OCI-LY7 (cell line): ENCODE measurements around the gene ETFBKMT. TPM values are rescaled to one million over a fixed set of nuclear protein-coding genes. Genes with fewer than 3 reads are reported as not detected.

ENCODE experiments used
- Bru-seq: library from RNA; stranded (reverse); fragments of 400-500 nt; gene quantifications from one replicate; lab custom pipeline; 2021; lab: Mats Ljungman, UMichigan
- BruChase-seq, 2 experiments: library from RNA; stranded (reverse); fragments of 400-500 nt; gene quantifications; one replicate each; lab custom pipeline; 2021; lab: Mats Ljungman, UMichigan
- BruUV-seq: library from RNA; stranded (reverse); fragments of 400-500 nt; replicated peaks from 2 replicates; lab custom pipeline; 2021; lab: Mats Ljungman, UMichigan
- CTCF ChIA-PET: fragments of 300-600 bp; sonication (Branson Sonifier 250); formaldehyde crosslinking; loops from one replicate; lab custom pipeline; 2022; ENCODE audit warnings: antibody characterized with exemption; ENCODE audit not compliant: unreplicated experiment; lab: Charles Lee
- POLR2A ChIA-PET: fragments of 300-600 bp; sonication (Branson Sonifier 250); formaldehyde crosslinking; loops from one replicate; lab custom pipeline; 2022; ENCODE audit warnings: antibody characterized with exemption; lab: Charles Lee
- DNase-seq: peaks from one replicate; pipeline ENCODE4 v3.0.0-alpha.2; 2015; ENCODE audit warnings: low spot score
- H2AFZ ChIP-seq: fragments of 200-600 bp; sonication (generic), shearing (Covaris generic); 2 replicates; pipeline ENCODE4 v1.6.1; 2014; ENCODE audit warnings: mild to moderate bottlenecking, antibody characterized with exemption, low read length, moderate library complexity
- H3K27ac ChIP-seq: fragments of 200-600 bp; sonication (generic); 2 replicates; pipeline ENCODE4 v1.5.1; 2014; ENCODE audit warnings: mixed run types, low read depth, mild to moderate bottlenecking, moderate library complexity, low read length, inconsistent platforms; ENCODE audit not compliant: poor library complexity, severe bottlenecking
- H3K36me3 ChIP-seq: fragments of 200-600 bp; sonication (generic); 2 replicates; pipeline ENCODE4 v1.6.1; 2014; ENCODE audit warnings: mild to moderate bottlenecking, antibody characterized with exemption, low read length, moderate library complexity, mixed read lengths; ENCODE audit not compliant: insufficient read depth
- H3K4me1 ChIP-seq: fragments of 200-600 bp; sonication (generic); 2 replicates; pipeline ENCODE4 v1.5.1; 2014; ENCODE audit warnings: mild to moderate bottlenecking, low read length; ENCODE audit not compliant: insufficient read depth, poor library complexity, severe bottlenecking
- H3K4me2 ChIP-seq: fragments of 200-600 bp; sonication (generic); 2 replicates; pipeline ENCODE4 v1.6.1; 2014; ENCODE audit warnings: mild to moderate bottlenecking, low read length
- H3K4me3 ChIP-seq: fragments of 200-600 bp; sonication (generic); 2 replicates; pipeline ENCODE4 v1.5.1; 2014; ENCODE audit warnings: mild to moderate bottlenecking, low read depth, low read length; ENCODE audit not compliant: poor library complexity, severe bottlenecking
- H3K79me2 ChIP-seq: fragments of 200-600 bp; sonication (generic); 2 replicates; pipeline ENCODE4 v1.6.1; 2016; ENCODE audit warnings: low read depth, mild to moderate bottlenecking, low read length, moderate library complexity, mixed read lengths; ENCODE audit not compliant: insufficient read depth
- H3K9me2 ChIP-seq: fragments of 200-600 bp; sonication (generic); 2 replicates; pipeline ENCODE4 v1.6.1; 2016; ENCODE audit warnings: mild to moderate bottlenecking, low read length, mixed read lengths; ENCODE audit not compliant: insufficient read depth
- H3K9me3 ChIP-seq: fragments of 200-600 bp; sonication (generic); 2 replicates; pipeline ENCODE4 v1.6.1; 2014; ENCODE audit warnings: mild to moderate bottlenecking, mixed run types, low read length, mixed read lengths
- H4K20me1 ChIP-seq: fragments of 200-600 bp; sonication (generic); 2 replicates; pipeline ENCODE4 v1.6.1; 2014; ENCODE audit warnings: mild to moderate bottlenecking, antibody characterized with exemption, low read length, moderate library complexity, mixed read lengths; ENCODE audit not compliant: insufficient read depth
- EZH2phosphoT487 ChIP-seq: fragments of 200-600 bp; sonication (generic); IDR thresholded peaks from 2 replicates; pipeline ENCODE4 v1.6.1; 2018; ENCODE audit warnings: low read depth, borderline replicate concordance, mild to moderate bottlenecking, mixed run types, antibody characterized with exemption, low read length, moderate library complexity, mixed read lengths
- intact Hi-C: fragments of 100-400 bp; cut with micrococcal nuclease; formaldehyde crosslinking; loops from one replicate; pipeline ENCODE4 v1.10.0; 2022; ENCODE audit not compliant: unreplicated experiment
- long read RNA-seq: library from polyadenylated mRNA; stranded (forward); transcript quantifications from one replicate; pipeline ENCODE4 v2.0.0, GENCODE V29; 2022
- total RNA-seq, 2 experiments: library from RNA; depleted of rRNA in 1 of 2; stranded (reverse); fragments of >200 nt in 1 of 2; shearing (Covaris generic) in 1 of 2; gene quantifications; 2 replicates each; pipeline ENCODE4 v1.2.3, GENCODE V29; 2014 to 2022
- TF ChIP-seq, protein P1 (sequence below): fragments of 200-600 bp; sonication (generic); conservative IDR thresholded peaks from 2 replicates; pipeline ENCODE4 v1.5.1; 2014; ENCODE audit warnings: mild to moderate bottlenecking, antibody characterized with exemption, low read length, moderate library complexity, mixed read lengths

Gene ETFBKMT, protein sequence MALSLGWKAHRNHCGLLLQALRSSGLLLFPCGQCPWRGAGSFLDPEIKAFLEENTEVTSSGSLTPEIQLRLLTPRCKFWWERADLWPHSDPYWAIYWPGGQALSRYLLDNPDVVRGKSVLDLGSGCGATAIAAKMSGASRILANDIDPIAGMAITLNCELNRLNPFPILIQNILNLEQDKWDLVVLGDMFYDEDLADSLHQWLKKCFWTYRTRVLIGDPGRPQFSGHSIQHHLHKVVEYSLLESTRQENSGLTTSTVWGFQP
- total RNA-seq (2014; rRNA removed; shearing (Covaris generic)), result 0.54 and 0.92 TPM in 2 replicates
- total RNA-seq (2022), result 2.8 and 3.0 TPM in 2 replicates
- Bru-seq, nascent RNA, result percentile 33 among the genes with signal in this experiment
- BruChase-seq, experiment 1, labeled RNA remaining after a 6-hour chase, result percentile 32 among the genes with signal in this experiment
- BruChase-seq, experiment 2, labeled RNA remaining after a 2-hour chase, result percentile 37 among the genes with signal in this experiment
- long read RNA-seq, full-length matches to known transcripts, result 2 of 3 reads
- long read RNA-seq, partial matches to known transcripts, result 1 of 3 reads
- long read RNA-seq, other reads (novel, unspliced or antisense), result 0 of 3 reads

DNA sequence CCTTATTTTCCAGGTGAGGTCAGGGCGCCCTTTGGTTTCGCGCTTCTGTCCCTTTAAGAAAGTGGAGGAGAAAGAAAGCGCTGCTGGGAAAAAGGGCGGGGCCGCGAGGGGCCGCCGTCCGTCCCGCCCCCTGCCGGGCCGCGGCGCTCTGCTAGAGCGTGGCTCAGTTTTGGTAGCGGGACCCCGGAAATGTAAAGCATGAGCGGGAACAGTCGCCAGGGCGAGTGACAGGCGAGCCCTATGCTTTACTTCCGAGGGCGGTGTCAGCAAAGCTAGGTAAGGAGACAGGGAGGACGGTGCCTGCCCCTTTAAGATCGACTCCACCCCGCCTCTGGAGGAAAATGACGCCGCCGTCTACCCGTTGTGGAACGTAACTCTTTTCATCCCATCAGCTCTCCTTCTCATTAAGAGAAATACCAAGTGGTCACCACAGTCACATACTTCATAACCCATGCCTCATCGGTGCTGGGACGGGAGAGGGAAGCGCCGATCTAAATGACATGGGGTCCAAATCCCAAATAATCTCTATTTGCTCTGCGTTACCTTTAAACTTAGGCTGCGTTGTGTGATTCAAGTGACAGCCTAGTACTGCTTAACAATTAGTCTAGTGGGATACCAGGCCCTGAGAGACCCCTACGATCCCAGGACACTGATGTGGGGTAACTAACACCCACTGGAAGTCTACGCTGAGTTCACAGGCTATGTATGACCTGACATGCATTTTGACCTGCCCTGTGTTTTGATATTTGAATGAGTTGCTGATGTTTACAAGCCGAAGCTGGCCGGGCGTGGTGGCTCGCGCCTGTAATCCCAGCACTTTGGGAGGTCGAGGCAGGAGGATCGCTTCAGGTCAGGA is at the start of gene ETFBKMT:
TSS of gene ETFBKMT (plus strand) at position 602 of the 856 bp plus-strand sequence. CDS start 2,266 bp downstream, outside the sequence.
- peak; percentile 99 for DNase-seq
- peak within 1 kb of the TSS; percentile 86 for H3K4me3 ChIP-seq
- no peaks in the 10 kb centered on the region; the same call in 1 of the 2 replicates for H3K9me3 ChIP-seq
- peaks cover 20% of the 10 kb centered on the region for H3K4me1 ChIP-seq
- TSS peak; percentile 91 for BruUV-seq
- peak within 1 kb of the TSS; percentile 86 for H3K27ac ChIP-seq
- no peaks in the 10 kb centered on the region; the same call in 1 of the 2 replicates for H3K36me3 ChIP-seq
- ChIA-PET POLR2A (interaction anchor here (0.6 to 1.1 kb wide), 6 partner anchors 21 to 1303 kb away, joined by 3 to 5 read pairs (median 3); no protein-coding TSS in a partner anchor), CTCF (interaction anchor here (0.6 to 1.0 kb wide), 2 partner anchors 14 to 1096 kb away, joined by 3 read pairs; partner anchors contain the start of gene YARS2)
- H3K79me2 ChIP-seq, result no peaks in the 10 kb centered on the region
- peak within 1 kb of the TSS; percentile 91 for H2AFZ ChIP-seq
- H3K4me2 ChIP-seq, result peak within 1 kb of the TSS; percentile 93
- H3K9me2 ChIP-seq, result no peaks in the 10 kb centered on the region
- TF ChIP-seq, protein P1, sequence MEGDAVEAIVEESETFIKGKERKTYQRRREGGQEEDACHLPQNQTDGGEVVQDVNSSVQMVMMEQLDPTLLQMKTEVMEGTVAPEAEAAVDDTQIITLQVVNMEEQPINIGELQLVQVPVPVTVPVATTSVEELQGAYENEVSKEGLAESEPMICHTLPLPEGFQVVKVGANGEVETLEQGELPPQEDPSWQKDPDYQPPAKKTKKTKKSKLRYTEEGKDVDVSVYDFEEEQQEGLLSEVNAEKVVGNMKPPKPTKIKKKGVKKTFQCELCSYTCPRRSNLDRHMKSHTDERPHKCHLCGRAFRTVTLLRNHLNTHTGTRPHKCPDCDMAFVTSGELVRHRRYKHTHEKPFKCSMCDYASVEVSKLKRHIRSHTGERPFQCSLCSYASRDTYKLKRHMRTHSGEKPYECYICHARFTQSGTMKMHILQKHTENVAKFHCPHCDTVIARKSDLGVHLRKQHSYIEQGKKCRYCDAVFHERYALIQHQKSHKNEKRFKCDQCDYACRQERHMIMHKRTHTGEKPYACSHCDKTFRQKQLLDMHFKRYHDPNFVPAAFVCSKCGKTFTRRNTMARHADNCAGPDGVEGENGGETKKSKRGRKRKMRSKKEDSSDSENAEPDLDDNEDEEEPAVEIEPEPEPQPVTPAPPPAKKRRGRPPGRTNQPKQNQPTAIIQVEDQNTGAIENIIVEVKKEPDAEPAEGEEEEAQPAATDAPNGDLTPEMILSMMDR, result peak; percentile 65
- no peak for TF ChIP-seq EZH2phosphoT487
- H4K20me1 ChIP-seq, result no peaks in the 10 kb centered on the region
- intact Hi-C loops, result loop anchor here (1.0 to 10.0 kb wide), 8 partner anchors 69 to 795 kb away; partner anchors contain the start of gene FGD4

DNA sequence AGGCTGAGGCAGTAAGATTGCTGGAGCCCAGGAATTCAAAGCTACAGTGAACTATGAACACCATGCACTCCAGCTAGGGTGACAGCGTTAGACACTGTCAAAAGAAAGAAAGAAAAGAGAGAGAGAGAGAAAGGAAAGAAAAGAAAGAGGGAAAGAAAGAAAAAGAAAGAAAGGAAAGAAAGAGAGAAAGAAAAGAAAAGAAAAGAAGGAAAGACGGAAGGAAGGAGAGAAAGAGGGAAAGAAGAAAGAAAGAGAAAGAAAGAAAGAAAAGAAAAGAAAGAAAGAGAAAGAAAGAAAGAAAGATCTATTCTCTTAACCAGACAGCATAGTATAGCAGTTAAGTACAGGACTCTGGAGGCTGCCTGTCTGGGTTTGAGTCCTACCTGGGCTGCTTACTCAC is 46.7 kb upstream of the ETFBKMT start:
- Histone ChIP-seq H3K9me2 (no peaks in the 10 kb centered on the region), H3K79me2 (no peaks in the 10 kb centered on the region), H3K9me3 (peaks cover 30% of the 10 kb centered on the region), H3K4me3 (no peak overlapping the region), H2AFZ (no peak overlapping the region), H3K27ac (no peak overlapping the region), H3K4me2 (no peak overlapping the region), H3K36me3 (peaks cover 3% of the 10 kb centered on the region; the same call in 1 of the 2 replicates), H3K4me1 (no peaks in the 10 kb centered on the region), H4K20me1 (no peaks in the 10 kb centered on the region)
- intact Hi-C loops, result no loop called here
- BruUV-seq, result no TSS peak
- POLR2A ChIA-PET, result no interaction called here
- DNase-seq, result no peak
- CTCF ChIA-PET, result no interaction called here
- TF ChIP-seq EZH2phosphoT487, result no peak
- TF ChIP-seq, protein P1, result no peak
